CD4-positive, alpha-beta T cell treated with Interferon alpha-2 for 1 hour (primary cell): Measurements from ENCODE around the gene C3orf70.

Experiments used
- DNase-seq, 2 donors: peaks; one replicate each; pipeline ENCODE4 v3.0.0-alpha.2; 2020 to 2022

The C3orf70 gene

GRCh38 chr3:185046603-185047002, 106.3 kb downstream of the C3orf70 start:
- no peak for DNase-seq

GRCh38 chr3:185046164-185046515, 106.7 kb downstream of the C3orf70 start:
- DNase-seq = no peak

- DNase-seq = no peak
Measured at GRCh38 chr3:185042312-185043050, 110.4 kb downstream of the C3orf70 start.

- no peak for DNase-seq
Measured at GRCh38 chr3:185041540-185041939, 111.3 kb downstream of the C3orf70 start.

GRCh38 chr3:185040425-185040824, 112.4 kb downstream of the C3orf70 start:
- DNase-seq = no peak

- no peak for DNase-seq
Measured at GRCh38 chr3:185037801-185038200, 115.1 kb downstream of the C3orf70 start.

- DNase-seq = no peak
Measured at GRCh38 chr3:185030951-185031350, 121.9 kb downstream of the C3orf70 start.

- DNase-seq = no peak
Measured at GRCh38 chr3:185030399-185030798, 122.5 kb downstream of the C3orf70 start.

- no peak for DNase-seq
Measured at GRCh38 chr3:185029086-185029485, 123.8 kb downstream of the C3orf70 start.

- DNase-seq = no peak
Measured at GRCh38 chr3:185028121-185028520, 124.7 kb downstream of the C3orf70 start.
